ENCODE data around the gene FBLN2. TPM values are rescaled to one million over a fixed set of nuclear protein-coding genes. Genes with fewer than 3 reads are reported as not detected.

Gene FBLN2
- polyA plus RNA-seq, 1 donor = 14.4 TPM

DNA sequence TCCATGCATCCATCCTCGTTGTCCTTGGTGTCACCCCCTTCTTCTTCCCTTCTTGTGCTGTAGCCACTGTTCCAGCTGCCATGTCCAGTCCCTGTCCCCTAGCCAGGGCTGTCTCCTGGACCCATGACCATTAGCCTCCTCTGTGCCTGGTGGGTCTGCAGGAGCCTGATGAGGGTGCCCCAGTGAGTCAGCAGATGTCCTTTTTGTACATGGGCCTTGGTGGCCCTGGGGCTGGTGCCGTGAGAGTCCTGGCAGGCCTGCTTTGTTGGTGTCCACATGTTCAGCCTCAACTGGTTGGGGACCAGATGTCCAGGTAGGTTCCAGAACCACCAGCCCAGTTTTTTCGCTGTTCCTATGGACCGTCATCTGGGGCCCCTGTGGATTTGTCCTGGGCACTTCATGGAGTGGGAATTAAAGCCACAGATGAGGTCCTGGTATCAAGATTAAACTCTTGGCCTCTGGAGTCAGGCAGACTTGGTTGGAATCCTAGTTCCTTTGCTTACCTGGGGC lies 66.1 kb downstream of the FBLN2 start:
- no peak for DNase-seq
- no CpG with 5 or more reads among the region's 4 CpGs for WGBS (ENCODE audit: insufficient coverage, low lambda C conversion rate)
- Histone ChIP-seq H3K27me3 (ENCODE audit: control insufficient read depth, insufficient read depth, low read length) (no peaks in the 10 kb centered on the region), H3K4me3 (ENCODE audit: low read length) (no peak overlapping the region), H3K27ac (ENCODE audit: low read length) (no peak overlapping the region), H3K9me3 (ENCODE audit: control insufficient read depth, low read depth, low read length) (no peaks in the 10 kb centered on the region), H3K4me1 (ENCODE audit: control insufficient read depth, insufficient read depth, low read length) (no peaks in the 10 kb centered on the region), H3K36me3 (ENCODE audit: control insufficient read depth, insufficient read depth, low read length) (no peaks in the 10 kb centered on the region)

DNA sequence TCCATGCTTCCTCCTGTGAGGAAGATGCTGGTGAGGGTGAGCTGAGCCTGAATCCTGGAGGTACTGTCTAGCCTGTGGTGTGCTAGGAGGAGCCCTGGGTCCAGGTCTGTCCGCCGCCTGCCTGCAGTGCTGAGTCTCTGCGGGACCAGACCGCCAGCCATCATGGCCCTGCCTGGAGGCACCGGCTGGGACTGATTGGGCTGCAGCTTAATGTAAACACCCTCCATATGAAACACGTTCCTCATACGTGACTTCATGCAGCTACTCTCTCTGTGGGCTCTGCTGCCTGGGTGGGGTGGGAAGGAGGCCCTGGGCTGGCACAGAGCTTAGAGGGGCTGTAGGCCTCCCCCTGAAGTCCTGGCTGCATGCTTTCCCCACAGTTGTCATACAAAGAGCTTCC lies 67.4 kb downstream of the FBLN2 start:
- no peaks in the 10 kb centered on the region for H3K27me3 ChIP-seq (ENCODE audit: control insufficient read depth, insufficient read depth, low read length)
- H3K4me3 ChIP-seq (ENCODE audit: low read length) = no peak overlapping the region
- no peaks in the 10 kb centered on the region for H3K36me3 ChIP-seq (ENCODE audit: control insufficient read depth, insufficient read depth, low read length)
- H3K4me1 ChIP-seq (ENCODE audit: control insufficient read depth, insufficient read depth, low read length) = no peaks in the 10 kb centered on the region
- no CpG with 5 or more reads among the region's 7 CpGs for WGBS (ENCODE audit: insufficient coverage, low lambda C conversion rate)
- no peak overlapping the region for H3K27ac ChIP-seq (ENCODE audit: low read length)
- H3K9me3 ChIP-seq (ENCODE audit: control insufficient read depth, low read depth, low read length) = no peaks in the 10 kb centered on the region
- no peak for DNase-seq

DNA sequence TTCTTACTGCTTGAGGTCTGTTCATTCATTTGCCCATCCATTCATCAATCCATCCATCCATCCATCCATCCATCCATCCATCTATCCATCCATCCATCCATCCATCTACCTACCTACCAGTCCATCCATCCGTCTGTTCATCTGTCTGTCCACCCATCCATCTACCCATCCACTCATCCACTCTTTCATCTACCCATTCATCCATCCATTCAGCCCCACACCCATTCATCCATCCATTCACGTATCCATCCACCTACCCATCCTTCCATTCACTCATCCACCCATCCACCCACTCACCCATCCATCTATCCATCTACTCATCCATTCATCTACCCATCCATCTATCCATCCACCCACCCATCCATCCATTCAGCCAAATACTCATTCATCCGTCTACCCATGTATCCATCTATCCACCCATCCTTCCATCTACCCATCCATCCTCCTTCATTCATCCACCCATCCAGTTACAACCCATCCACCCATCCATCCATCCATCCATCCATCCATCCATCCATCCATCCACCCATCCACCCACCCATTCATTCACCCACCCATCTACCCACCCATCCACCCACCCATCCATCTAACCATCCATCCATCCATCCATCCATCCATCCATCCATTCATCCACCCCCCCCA lies 68.3 kb downstream of the FBLN2 start:
- Histone ChIP-seq H3K36me3 (ENCODE audit: control insufficient read depth, insufficient read depth, low read length) (no peaks in the 10 kb centered on the region), H3K9me3 (ENCODE audit: control insufficient read depth, low read depth, low read length) (no peaks in the 10 kb centered on the region), H3K4me1 (ENCODE audit: control insufficient read depth, insufficient read depth, low read length) (no peaks in the 10 kb centered on the region), H3K4me3 (ENCODE audit: low read length) (no peak overlapping the region), H3K27ac (ENCODE audit: low read length) (no peak overlapping the region), H3K27me3 (ENCODE audit: control insufficient read depth, insufficient read depth, low read length) (no peaks in the 10 kb centered on the region)
- DNase-seq = no peak
- WGBS (ENCODE audit: insufficient coverage, low lambda C conversion rate) = 97% methylated on average over 3 of the region's 3 CpGs

DNA sequence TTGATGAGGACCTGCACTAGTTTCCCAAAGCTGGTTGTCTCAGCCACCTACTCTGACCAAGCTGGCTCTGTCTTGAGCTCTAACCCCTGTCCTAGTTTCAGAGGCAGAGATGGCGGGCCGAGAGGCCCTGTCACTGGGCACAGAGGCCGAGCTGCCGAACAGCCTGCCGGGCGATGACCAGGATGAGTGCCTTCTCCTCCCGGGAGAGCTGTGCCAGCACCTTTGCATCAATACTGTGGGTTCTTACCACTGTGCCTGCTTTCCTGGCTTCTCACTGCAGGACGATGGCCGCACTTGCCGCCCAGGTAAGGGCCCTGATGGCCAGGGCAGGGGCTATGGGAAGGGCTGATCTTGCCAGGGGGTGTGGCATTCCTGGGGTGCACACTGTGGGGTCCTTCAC lies 69.1 kb downstream of the FBLN2 start:
- Histone ChIP-seq H3K9me3 (ENCODE audit: control insufficient read depth, low read depth, low read length) (no peaks in the 10 kb centered on the region), H3K27ac (ENCODE audit: low read length) (no peak overlapping the region), H3K4me3 (ENCODE audit: low read length) (no peak overlapping the region), H3K36me3 (ENCODE audit: control insufficient read depth, insufficient read depth, low read length) (no peaks in the 10 kb centered on the region), H3K27me3 (ENCODE audit: control insufficient read depth, insufficient read depth, low read length) (no peaks in the 10 kb centered on the region), H3K4me1 (ENCODE audit: control insufficient read depth, insufficient read depth, low read length) (no peaks in the 10 kb centered on the region)
- DNase-seq = no peak
- no CpG with 5 or more reads among the region's 10 CpGs for WGBS (ENCODE audit: insufficient coverage, low lambda C conversion rate)

DNA sequence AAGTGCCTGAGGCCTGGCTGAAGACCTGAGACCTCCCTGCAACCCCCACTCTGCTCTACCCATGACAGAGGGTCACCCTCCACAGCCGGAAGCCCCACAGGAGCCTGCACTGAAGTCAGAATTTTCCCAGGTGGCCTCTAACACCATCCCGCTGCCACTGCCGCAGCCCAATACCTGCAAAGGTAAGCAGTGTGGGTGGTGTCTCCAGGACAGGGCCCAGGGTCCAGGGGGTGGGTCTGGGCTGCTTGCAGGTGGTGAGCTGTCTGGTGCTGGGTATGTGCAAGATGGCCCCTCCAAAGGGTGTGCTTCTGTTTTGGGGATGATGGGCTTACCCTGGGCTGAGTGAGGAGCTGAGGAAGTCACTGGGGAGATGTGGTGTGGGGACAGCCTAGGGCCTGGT lies 69.9 kb downstream of the FBLN2 start:
- peaks cover 3% of the 10 kb centered on the region for H3K4me1 ChIP-seq (ENCODE audit: control insufficient read depth, insufficient read depth, low read length)
- no peak overlapping the region for H3K4me3 ChIP-seq (ENCODE audit: low read length)
- no peaks in the 10 kb centered on the region for H3K36me3 ChIP-seq (ENCODE audit: control insufficient read depth, insufficient read depth, low read length)
- no CpG with 5 or more reads among the region's 3 CpGs for WGBS (ENCODE audit: insufficient coverage, low lambda C conversion rate)
- no peaks in the 10 kb centered on the region for H3K9me3 ChIP-seq (ENCODE audit: control insufficient read depth, low read depth, low read length)
- no peak for DNase-seq
- no peaks in the 10 kb centered on the region for H3K27me3 ChIP-seq (ENCODE audit: control insufficient read depth, insufficient read depth, low read length)
- H3K27ac ChIP-seq (ENCODE audit: low read length) = no peak overlapping the region

DNA sequence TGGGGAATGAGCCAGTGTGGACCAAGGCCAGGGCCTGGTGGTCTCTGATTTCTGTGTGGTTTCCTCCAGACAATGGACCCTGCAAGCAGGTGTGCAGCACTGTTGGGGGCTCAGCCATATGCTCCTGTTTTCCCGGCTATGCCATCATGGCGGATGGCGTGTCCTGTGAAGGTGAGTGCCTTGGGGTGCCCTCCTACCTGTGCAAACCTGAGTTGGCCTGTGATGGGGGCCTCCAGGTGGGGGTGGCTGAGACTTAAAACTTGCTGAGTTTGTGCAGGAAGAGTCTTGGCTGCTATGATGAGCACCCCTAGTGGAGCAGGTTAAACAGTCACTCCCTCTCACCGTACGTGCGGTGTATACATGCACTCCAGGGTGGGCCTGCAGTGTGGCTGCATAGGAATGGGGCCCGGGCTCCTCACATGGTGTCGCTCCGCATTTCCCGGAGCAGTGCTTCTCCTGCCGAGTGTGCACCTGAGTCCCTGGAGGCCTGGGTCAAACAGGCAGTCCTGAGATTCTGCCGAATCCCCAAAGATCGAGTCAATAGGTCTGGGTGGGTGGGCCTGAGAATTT lies 70.8 kb downstream of the FBLN2 start:
- WGBS (ENCODE audit: insufficient coverage, low lambda C conversion rate) = no CpG with 5 or more reads among the region's 13 CpGs
- H3K4me1 ChIP-seq (ENCODE audit: control insufficient read depth, insufficient read depth, low read length) = peaks cover 3% of the 10 kb centered on the region
- no peaks in the 10 kb centered on the region for H3K36me3 ChIP-seq (ENCODE audit: control insufficient read depth, insufficient read depth, low read length)
- no peaks in the 10 kb centered on the region for H3K27me3 ChIP-seq (ENCODE audit: control insufficient read depth, insufficient read depth, low read length)
- DNase-seq = no peak
- no peak overlapping the region for H3K27ac ChIP-seq (ENCODE audit: low read length)
- no peak overlapping the region for H3K4me3 ChIP-seq (ENCODE audit: low read length)
- no peaks in the 10 kb centered on the region for H3K9me3 ChIP-seq (ENCODE audit: control insufficient read depth, low read depth, low read length)

DNA sequence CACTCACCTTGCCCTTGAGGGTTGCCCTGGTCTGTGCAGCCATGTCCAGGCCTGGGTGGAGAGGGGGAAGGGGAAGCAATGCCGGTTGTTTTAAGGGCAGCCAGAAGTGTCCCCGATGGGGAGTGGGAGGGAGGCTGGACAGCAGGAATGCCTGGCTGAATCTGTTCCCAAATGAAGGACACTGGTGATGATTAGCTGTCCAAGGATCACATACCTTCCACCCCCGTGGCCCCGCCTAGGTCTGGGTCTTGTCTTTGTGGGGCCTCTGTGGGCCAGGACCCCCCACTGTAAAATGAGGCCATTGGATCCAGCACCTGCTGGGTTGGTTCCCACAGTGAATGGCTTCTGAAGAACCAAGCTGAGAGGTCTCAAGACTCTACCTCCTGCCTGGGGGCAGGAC lies 71.4 kb downstream of the FBLN2 start:
- H3K4me1 ChIP-seq (ENCODE audit: control insufficient read depth, insufficient read depth, low read length) = peaks cover 3% of the 10 kb centered on the region
- H3K27me3 ChIP-seq (ENCODE audit: control insufficient read depth, insufficient read depth, low read length) = no peaks in the 10 kb centered on the region
- H3K9me3 ChIP-seq (ENCODE audit: control insufficient read depth, low read depth, low read length) = no peaks in the 10 kb centered on the region
- no peak for DNase-seq
- WGBS (ENCODE audit: insufficient coverage, low lambda C conversion rate) = no CpG with 5 or more reads among the region's 4 CpGs
- no peak overlapping the region for H3K27ac ChIP-seq (ENCODE audit: low read length)
- no peak overlapping the region for H3K4me3 ChIP-seq (ENCODE audit: low read length)
- H3K36me3 ChIP-seq (ENCODE audit: control insufficient read depth, insufficient read depth, low read length) = no peaks in the 10 kb centered on the region

DNA sequence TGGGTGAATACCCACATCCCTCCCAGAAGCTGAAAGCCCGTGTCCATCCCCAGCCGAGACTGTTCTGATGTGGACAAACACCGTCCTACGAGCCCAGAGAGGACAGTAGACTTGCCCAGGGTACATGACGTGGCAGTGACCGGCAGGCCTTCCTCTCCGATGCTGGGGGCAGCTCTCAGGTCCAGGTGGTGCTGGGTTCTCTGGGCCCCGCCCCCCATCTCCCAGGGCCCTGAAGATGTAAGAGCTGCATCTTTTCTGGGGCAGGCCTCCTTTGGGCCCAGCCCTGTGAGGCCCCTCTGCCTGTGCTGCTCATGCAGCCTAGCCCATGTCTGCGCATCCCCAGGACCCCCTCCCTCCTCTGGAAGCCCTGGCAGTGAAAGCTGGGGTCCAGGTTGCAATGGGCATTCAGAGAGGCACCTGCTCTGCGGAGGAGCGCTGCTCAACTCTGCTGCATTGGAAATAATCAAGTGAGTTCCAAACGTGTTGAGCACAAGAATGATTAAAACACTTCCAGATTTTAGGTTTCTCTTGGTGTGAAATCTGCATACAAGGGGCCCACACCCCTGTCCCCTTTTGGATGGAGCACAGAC lies 71.9 kb downstream of the FBLN2 start:
- DNase-seq = no peak
- WGBS (ENCODE audit: insufficient coverage, low lambda C conversion rate) = no CpG with 5 or more reads among the region's 12 CpGs

DNA sequence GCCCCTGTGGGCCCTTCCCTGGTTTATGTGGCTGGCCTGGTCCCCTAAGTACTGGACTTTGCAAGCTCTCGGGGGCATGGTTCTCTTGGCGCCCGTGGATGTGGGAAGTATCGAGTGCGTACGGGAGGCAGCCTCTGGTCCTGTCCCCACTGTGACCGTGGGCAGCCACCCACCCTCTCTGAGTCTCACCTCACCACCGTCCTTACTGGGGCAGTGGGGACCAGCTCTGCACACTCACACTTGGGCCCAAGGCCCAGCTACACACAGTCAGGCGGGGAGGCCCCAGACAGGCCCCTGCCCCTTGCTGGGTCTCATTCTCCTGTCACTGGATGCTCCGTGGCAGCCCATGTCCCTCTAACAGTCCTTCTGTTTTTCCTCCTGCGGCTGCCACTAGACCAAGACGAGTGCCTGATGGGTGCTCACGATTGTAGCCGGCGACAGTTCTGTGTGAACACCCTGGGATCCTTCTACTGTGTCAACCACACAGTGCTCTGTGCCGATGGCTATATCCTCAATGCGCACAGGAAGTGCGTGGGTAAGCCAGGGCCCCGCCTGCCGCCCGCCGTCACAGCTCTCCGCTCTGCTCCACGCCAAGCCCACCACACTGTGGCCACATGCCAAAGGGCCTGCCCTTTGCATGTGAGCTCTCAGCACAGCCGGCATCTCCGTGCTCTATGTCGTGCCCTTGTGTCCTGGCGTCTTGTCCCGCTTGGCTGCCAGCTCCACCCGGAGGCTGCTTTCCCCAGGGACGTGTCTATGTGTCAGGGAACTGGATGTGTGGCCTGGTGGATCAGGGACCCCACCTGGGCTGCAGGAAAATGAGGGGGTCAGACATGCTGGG lies 72.7 kb downstream of the FBLN2 start:
- no peak for DNase-seq
- Histone ChIP-seq H3K4me1 (ENCODE audit: control insufficient read depth, insufficient read depth, low read length) (peaks cover 3% of the 10 kb centered on the region), H3K9me3 (ENCODE audit: control insufficient read depth, low read depth, low read length) (no peaks in the 10 kb centered on the region), H3K36me3 (ENCODE audit: control insufficient read depth, insufficient read depth, low read length) (no peaks in the 10 kb centered on the region), H3K27ac (ENCODE audit: low read length) (no peak overlapping the region), H3K27me3 (ENCODE audit: control insufficient read depth, insufficient read depth, low read length) (no peaks in the 10 kb centered on the region), H3K4me3 (ENCODE audit: low read length) (no peak overlapping the region)
- WGBS (ENCODE audit: insufficient coverage, low lambda C conversion rate) = no CpG with 5 or more reads among the region's 31 CpGs

More for the DNA sequence above, 71.9 kb downstream of the FBLN2 start:
- no peaks in the 10 kb centered on the region for H3K36me3 ChIP-seq (ENCODE audit: control insufficient read depth, insufficient read depth, low read length)
- no peaks in the 10 kb centered on the region for H3K27me3 ChIP-seq (ENCODE audit: control insufficient read depth, insufficient read depth, low read length)
- peaks cover 3% of the 10 kb centered on the region for H3K4me1 ChIP-seq (ENCODE audit: control insufficient read depth, insufficient read depth, low read length)
- no peak overlapping the region for H3K4me3 ChIP-seq (ENCODE audit: low read length)
- no peak overlapping the region for H3K27ac ChIP-seq (ENCODE audit: low read length)
- no peaks in the 10 kb centered on the region for H3K9me3 ChIP-seq (ENCODE audit: control insufficient read depth, low read depth, low read length)

DNA sequence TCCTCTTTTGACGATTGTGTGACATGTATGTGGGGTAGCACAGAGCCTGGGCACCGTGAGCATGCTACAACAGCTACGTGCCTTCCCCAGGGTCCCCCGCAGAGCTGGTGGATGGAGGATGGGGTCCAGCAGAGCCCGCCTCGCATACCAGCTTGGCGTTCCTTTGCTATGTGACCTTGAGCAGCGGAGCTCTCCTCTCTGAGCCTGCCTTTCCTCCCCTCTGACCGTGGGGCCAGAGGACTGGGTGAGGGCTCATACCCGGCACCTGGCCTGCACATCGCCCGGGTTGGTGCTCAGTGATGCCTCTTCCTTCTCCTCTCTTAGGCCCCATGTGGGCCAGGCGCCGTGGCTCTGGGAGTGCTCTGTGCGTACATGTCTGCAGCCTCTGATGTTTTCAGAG lies 73.4 kb downstream of the FBLN2 start:
- Histone ChIP-seq H3K27ac (ENCODE audit: low read length) (no peak overlapping the region), H3K36me3 (ENCODE audit: control insufficient read depth, insufficient read depth, low read length) (no peaks in the 10 kb centered on the region), H3K9me3 (ENCODE audit: control insufficient read depth, low read depth, low read length) (no peaks in the 10 kb centered on the region), H3K4me1 (ENCODE audit: control insufficient read depth, insufficient read depth, low read length) (peaks cover 3% of the 10 kb centered on the region), H3K27me3 (ENCODE audit: control insufficient read depth, insufficient read depth, low read length) (no peaks in the 10 kb centered on the region), H3K4me3 (ENCODE audit: low read length) (no peak overlapping the region)
- no peak for DNase-seq
- no CpG with 5 or more reads among the region's 15 CpGs for WGBS (ENCODE audit: insufficient coverage, low lambda C conversion rate)
